HepG2 (cell line): ENCODE measurements around the gene VWA1. TPM values are rescaled to one million over a fixed set of nuclear protein-coding genes. Genes with fewer than 3 reads are reported as not detected.

Source experiments
- FOXP1 ChIP-seq, 2 experiments: fragments of 450-650 bp in 1 of 2; IDR thresholded peaks; 2 replicates each; pipeline ENCODE4 v1.6.1; 2017 to 2018; ENCODE audit warnings: antibody characterized with exemption in 1 of 2
- HMGA1 ChIP-seq: sonication (generic); formaldehyde crosslinking; conservative IDR thresholded peaks from 2 replicates; pipeline ENCODE4 v1.4.0; 2020; ENCODE audit warnings: missing genetic modification reagents
- MATR3 ChIP-seq: sonication (generic); formaldehyde crosslinking; IDR thresholded peaks from 2 replicates; pipeline ENCODE4 v1.4.0; 2020; ENCODE audit warnings: missing genetic modification reagents
- PHF20 ChIP-seq: sonication (generic); formaldehyde crosslinking; IDR thresholded peaks from 2 replicates; pipeline ENCODE4 v1.5.0; 2020; ENCODE audit warnings: mild to moderate bottlenecking, missing genetic modification reagents
- U2AF1 ChIP-seq: fragments of 200-400 bp; formaldehyde crosslinking; optimal IDR thresholded peaks from 2 replicates; pipeline ENCODE3; 2017; ENCODE audit warnings: mild to moderate bottlenecking, low read depth, low read length
- ZBTB7B ChIP-seq: sonication (generic); formaldehyde crosslinking; IDR thresholded peaks from 2 replicates; pipeline ENCODE4 v1.4.0; 2020; ENCODE audit warnings: missing genetic modification reagents
- ZNF24 ChIP-seq: fragments of 450-650 bp; IDR thresholded peaks from 2 replicates; pipeline ENCODE4 v1.6.1; 2017; ENCODE audit warnings: antibody characterized with exemption, mild to moderate bottlenecking
- ZNF317 ChIP-seq: sonication (generic); formaldehyde crosslinking; IDR thresholded peaks from 2 replicates; pipeline ENCODE4 v1.5.0; 2020; ENCODE audit warnings: mild to moderate bottlenecking, missing genetic modification reagents
- ZNF451 ChIP-seq: sonication (generic); formaldehyde crosslinking; IDR thresholded peaks from 2 replicates; pipeline ENCODE4 v1.5.0; 2020; ENCODE audit warnings: mild to moderate bottlenecking, missing genetic modification reagents
- ZNF569 ChIP-seq: sonication (generic); formaldehyde crosslinking; IDR thresholded peaks from 2 replicates; pipeline ENCODE4 v1.5.0; 2020; ENCODE audit warnings: mild to moderate bottlenecking, missing genetic modification reagents, moderate library complexity, borderline replicate concordance
- ZNF615 ChIP-seq: sonication (generic); formaldehyde crosslinking; IDR thresholded peaks from 2 replicates; pipeline ENCODE4 v1.5.0; 2020; ENCODE audit warnings: mild to moderate bottlenecking, missing genetic modification reagents, borderline replicate concordance
- ZNF782 ChIP-seq: sonication (generic); formaldehyde crosslinking; IDR thresholded peaks from 2 replicates; pipeline ENCODE4 v1.4.0; 2020; ENCODE audit warnings: missing genetic modification reagents, mild to moderate bottlenecking, borderline replicate concordance
- ZSCAN22 ChIP-seq: sonication (generic); formaldehyde crosslinking; IDR thresholded peaks from 2 replicates; pipeline ENCODE4 v1.4.0; 2020; ENCODE audit warnings: mild to moderate bottlenecking, missing genetic modification reagents
- polyA plus RNA-seq, 8 experiments: library from polyadenylated mRNA; depleted of rRNA in 3 of 8; stranded (reverse) in 7 of 8; unstranded in 1 of 8; fragments of >200 nt; fragmentation: Illumina TruSeq in 4 of 8; extraction: Trizol in 4 of 8; gene quantifications; 2 replicates each; pipeline versions ENCODE4 v1.2.1 to v1.2.3, GENCODE V29; 2011 to 2016; ENCODE audit warnings: low read depth in 4 of 8, missing spikeins in 1 of 8, mixed read lengths in 1 of 8; ENCODE audit not compliant: insufficient read depth in 1 of 8
- total RNA-seq, 5 experiments: library from RNA; depleted of rRNA; stranded (reverse); fragments of >200 nt; fragmentation: Illumina TruSeq; extraction: Trizol; gene quantifications; 2 replicates each; pipeline ENCODE4 v1.2.3, GENCODE V29; 2016; ENCODE audit warnings: low read depth in 1 of 5
- TF ChIP-seq, protein P1 (sequence below): IDR thresholded peaks from 2 replicates; pipeline ENCODE4 v1.6.1; 2016; ENCODE audit warnings: low read depth, control low read depth
- TF ChIP-seq, protein P2 (sequence below): sonication (generic); formaldehyde crosslinking; IDR thresholded peaks from 2 replicates; pipeline ENCODE4 v1.4.0; 2020; ENCODE audit warnings: mild to moderate bottlenecking, low read depth, missing genetic modification reagents
- TF ChIP-seq, protein P3 (sequence below): IDR thresholded peaks from 2 replicates; pipeline ENCODE4 v1.6.1; 2018; ENCODE audit warnings: missing genetic modification reagents, mild to moderate bottlenecking, missing compliant biosample characterization
- TF ChIP-seq, protein P4 (sequence below): sonication (generic); formaldehyde crosslinking; IDR thresholded peaks from 2 replicates; pipeline ENCODE4 v1.8.1; 2023; ENCODE audit warnings: mild to moderate bottlenecking, inconsistent platforms, moderate library complexity, missing genetic modification reagents, borderline replicate concordance
- TF ChIP-seq, protein P5 (sequence below): sonication (generic); formaldehyde crosslinking; IDR thresholded peaks from 2 replicates; pipeline ENCODE4 v1.5.0; 2020; ENCODE audit warnings: mild to moderate bottlenecking, missing genetic modification reagents, moderate library complexity
- TF ChIP-seq, protein P6 (sequence below): sonication (generic); formaldehyde crosslinking; IDR thresholded peaks from 2 replicates; pipeline ENCODE4 v1.5.0; 2020; ENCODE audit warnings: missing genetic modification reagents
- TF ChIP-seq, protein P7 (sequence below): sonication (generic); formaldehyde crosslinking; IDR thresholded peaks from 2 replicates; pipeline ENCODE4 v1.4.0; 2020; ENCODE audit warnings: missing genetic modification reagents

The VWA1 gene
- total and polyA plus RNA-seq, 2 of the 13 experiments (the other 11 are each of a cell fraction or from before 2014, with no cell fraction given) = 40.9 to 57.5 TPM

DNA sequence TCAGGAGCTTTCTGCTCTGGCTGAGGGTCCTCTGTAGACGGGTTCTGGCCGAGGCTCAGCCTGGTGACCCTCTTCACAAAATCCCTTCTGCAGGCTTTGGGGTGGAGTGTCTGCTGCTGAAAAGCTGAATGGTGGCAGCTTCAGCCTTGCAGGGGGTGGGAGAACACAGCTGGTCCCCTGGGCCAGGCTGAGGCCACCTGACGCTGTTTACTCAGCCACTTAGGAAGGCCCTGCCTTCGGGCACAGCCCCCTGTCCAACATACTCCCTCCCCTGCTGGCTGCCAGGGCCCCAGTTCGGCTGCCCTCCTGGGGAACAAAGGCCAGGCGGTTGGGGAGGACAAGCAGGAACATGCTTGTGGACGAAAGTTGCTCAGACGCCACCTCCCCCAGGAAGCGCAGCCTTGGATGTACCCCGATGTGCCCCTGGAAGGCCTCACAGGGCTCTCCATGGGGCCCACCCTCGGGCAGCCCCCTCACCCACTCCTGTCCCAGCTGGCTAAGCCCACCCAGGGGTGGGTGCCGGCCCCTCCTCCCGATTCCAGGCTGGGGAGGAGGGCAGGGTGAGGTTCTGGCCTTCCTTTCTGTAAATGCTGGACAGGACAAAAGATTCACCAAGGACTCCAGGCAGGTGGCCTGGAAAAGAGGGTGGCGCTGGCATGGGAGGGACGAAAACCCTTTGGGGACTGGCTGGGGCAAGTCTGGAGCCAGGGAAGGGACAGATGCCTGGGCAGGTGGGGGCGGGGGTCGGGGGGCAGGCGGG lies 14.2 kb upstream of the VWA1 start, which contains the start of gene ANKRD65 (continued):
- 0 out of 2 replicates have a peak, but pooled peaks have one; percentile 73 for TF ChIP-seq ZNF615 (CRISPR knock-in tag)
- TF ChIP-seq, protein P1, sequence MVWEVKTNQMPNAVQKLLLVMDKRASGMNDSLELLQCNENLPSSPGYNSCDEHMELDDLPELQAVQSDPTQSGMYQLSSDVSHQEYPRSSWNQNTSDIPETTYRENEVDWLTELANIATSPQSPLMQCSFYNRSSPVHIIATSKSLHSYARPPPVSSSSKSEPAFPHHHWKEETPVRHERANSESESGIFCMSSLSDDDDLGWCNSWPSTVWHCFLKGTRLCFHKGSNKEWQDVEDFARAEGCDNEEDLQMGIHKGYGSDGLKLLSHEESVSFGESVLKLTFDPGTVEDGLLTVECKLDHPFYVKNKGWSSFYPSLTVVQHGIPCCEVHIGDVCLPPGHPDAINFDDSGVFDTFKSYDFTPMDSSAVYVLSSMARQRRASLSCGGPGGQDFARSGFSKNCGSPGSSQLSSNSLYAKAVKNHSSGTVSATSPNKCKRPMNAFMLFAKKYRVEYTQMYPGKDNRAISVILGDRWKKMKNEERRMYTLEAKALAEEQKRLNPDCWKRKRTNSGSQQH (CRISPR knock-in tag) = no peak
- TF ChIP-seq, protein P2, sequence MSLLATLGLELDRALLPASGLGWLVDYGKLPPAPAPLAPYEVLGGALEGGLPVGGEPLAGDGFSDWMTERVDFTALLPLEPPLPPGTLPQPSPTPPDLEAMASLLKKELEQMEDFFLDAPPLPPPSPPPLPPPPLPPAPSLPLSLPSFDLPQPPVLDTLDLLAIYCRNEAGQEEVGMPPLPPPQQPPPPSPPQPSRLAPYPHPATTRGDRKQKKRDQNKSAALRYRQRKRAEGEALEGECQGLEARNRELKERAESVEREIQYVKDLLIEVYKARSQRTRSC = no peak
- TF ChIP-seq ZBTB7B (CRISPR knock-in tag) = peak; percentile 94
- no peak for TF ChIP-seq HMGA1 (CRISPR knock-in tag)
- TF ChIP-seq ZNF569 (CRISPR knock-in tag) = no peak
- 0 out of 2 replicates have a peak, but pooled peaks have one; percentile 23 for TF ChIP-seq PHF20 (CRISPR knock-in tag)
- TF ChIP-seq, protein P3, sequence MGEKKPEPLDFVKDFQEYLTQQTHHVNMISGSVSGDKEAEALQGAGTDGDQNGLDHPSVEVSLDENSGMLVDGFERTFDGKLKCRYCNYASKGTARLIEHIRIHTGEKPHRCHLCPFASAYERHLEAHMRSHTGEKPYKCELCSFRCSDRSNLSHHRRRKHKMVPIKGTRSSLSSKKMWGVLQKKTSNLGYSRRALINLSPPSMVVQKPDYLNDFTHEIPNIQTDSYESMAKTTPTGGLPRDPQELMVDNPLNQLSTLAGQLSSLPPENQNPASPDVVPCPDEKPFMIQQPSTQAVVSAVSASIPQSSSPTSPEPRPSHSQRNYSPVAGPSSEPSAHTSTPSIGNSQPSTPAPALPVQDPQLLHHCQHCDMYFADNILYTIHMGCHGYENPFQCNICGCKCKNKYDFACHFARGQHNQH = no peak
- TF ChIP-seq, protein P4, sequence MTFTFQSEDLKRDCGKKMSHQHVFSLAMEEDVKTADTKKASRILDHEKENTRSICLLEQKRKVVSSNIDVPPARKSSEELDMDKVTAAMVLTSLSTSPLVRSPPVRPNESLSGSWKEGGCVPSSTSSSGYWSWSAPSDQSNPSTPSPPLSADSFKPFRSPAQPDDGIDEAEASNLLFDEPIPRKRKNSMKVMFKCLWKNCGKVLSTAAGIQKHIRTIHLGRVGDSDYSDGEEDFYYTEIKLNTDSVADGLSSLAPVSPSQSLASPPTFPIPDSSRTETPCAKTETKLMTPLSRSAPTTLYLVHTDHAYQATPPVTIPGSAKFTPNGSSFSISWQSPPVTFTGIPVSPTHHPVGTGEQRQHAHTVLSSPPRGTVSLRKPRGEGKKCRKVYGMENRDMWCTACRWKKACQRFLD (CRISPR knock-in tag) = no peak
- TF ChIP-seq, protein P5, sequence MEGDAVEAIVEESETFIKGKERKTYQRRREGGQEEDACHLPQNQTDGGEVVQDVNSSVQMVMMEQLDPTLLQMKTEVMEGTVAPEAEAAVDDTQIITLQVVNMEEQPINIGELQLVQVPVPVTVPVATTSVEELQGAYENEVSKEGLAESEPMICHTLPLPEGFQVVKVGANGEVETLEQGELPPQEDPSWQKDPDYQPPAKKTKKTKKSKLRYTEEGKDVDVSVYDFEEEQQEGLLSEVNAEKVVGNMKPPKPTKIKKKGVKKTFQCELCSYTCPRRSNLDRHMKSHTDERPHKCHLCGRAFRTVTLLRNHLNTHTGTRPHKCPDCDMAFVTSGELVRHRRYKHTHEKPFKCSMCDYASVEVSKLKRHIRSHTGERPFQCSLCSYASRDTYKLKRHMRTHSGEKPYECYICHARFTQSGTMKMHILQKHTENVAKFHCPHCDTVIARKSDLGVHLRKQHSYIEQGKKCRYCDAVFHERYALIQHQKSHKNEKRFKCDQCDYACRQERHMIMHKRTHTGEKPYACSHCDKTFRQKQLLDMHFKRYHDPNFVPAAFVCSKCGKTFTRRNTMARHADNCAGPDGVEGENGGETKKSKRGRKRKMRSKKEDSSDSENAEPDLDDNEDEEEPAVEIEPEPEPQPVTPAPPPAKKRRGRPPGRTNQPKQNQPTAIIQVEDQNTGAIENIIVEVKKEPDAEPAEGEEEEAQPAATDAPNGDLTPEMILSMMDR (CRISPR knock-in tag) = peak; percentile 31; the same call in 1 of the 2 replicates
- no peak for TF ChIP-seq U2AF1
- TF ChIP-seq, protein P6, sequence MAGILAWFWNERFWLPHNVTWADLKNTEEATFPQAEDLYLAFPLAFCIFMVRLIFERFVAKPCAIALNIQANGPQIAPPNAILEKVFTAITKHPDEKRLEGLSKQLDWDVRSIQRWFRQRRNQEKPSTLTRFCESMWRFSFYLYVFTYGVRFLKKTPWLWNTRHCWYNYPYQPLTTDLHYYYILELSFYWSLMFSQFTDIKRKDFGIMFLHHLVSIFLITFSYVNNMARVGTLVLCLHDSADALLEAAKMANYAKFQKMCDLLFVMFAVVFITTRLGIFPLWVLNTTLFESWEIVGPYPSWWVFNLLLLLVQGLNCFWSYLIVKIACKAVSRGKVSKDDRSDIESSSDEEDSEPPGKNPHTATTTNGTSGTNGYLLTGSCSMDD (CRISPR knock-in tag) = no peak
- TF ChIP-seq ZNF317 (CRISPR knock-in tag) = no peak
- no peak for TF ChIP-seq MATR3 (CRISPR knock-in tag)
- no peak for TF ChIP-seq ZSCAN22 (CRISPR knock-in tag)
- TF ChIP-seq ZNF451 (CRISPR knock-in tag) = peak; percentile 36; the same call in 1 of the 2 replicates
- TF ChIP-seq, protein P7, sequence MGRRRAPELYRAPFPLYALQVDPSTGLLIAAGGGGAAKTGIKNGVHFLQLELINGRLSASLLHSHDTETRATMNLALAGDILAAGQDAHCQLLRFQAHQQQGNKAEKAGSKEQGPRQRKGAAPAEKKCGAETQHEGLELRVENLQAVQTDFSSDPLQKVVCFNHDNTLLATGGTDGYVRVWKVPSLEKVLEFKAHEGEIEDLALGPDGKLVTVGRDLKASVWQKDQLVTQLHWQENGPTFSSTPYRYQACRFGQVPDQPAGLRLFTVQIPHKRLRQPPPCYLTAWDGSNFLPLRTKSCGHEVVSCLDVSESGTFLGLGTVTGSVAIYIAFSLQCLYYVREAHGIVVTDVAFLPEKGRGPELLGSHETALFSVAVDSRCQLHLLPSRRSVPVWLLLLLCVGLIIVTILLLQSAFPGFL (CRISPR knock-in tag) = no peak
- TF ChIP-seq ZNF782 (CRISPR knock-in tag) = no peak
- no peak for TF ChIP-seq ZNF24
- no peak for TF ChIP-seq FOXP1 (IDR thresholded peaks at IDR 0.05)
- TF ChIP-seq FOXP1 (CRISPR knock-in tag; IDR thresholded peaks at IDR 0.05) = no peak; the same call in 1 of the 2 replicates
